WTC11 (cell line): ENCODE data around the gene C17orf50. TPM values are rescaled to one million over a fixed set of nuclear protein-coding genes. Genes with fewer than 3 reads are reported as not detected.

ENCODE experiments used
- ATAC-seq: fragments of 200-7000 bp; cut with Tn5 transposase; 2 replicates; pipeline ENCODE4 v1.10.0; 2021; ENCODE audit warnings: mild to moderate bottlenecking, moderate library complexity
- CTCF ChIA-PET: fragments of 300-600 bp; sonication (Branson Sonifier 250); formaldehyde crosslinking; loops from one replicate; lab custom pipeline; 2021; ENCODE audit warnings: antibody characterized with exemption; lab: Charles Lee
- POLR2A ChIA-PET: fragments of 350-600 bp; sonication (Branson Sonifier 250); formaldehyde crosslinking; loops from one replicate; lab custom pipeline; 2021; ENCODE audit warnings: antibody characterized with exemption; lab: Charles Lee
- DNase-seq: peaks from one replicate; pipeline ENCODE4 v3.0.0; 2021; ENCODE audit warnings: low spot score
- H3K27ac Mint-ChIP-seq: 2 replicates; pipeline ENCODE4 v1.8.0; 2021; ENCODE audit warnings: mixed read lengths
- H3K27me3 Mint-ChIP-seq: 2 replicates; pipeline ENCODE4 v1.8.0; 2021; ENCODE audit warnings: low read depth, mild to moderate bottlenecking, moderate library complexity, mixed read lengths
- H3K36me3 Mint-ChIP-seq: 2 replicates; pipeline ENCODE4 v1.8.0; 2021; ENCODE audit warnings: mixed read lengths
- H3K4me1 Mint-ChIP-seq: 2 replicates; pipeline ENCODE4 v1.8.0; 2022; ENCODE audit warnings: mixed read lengths
- H3K4me3 Mint-ChIP-seq: 2 replicates; pipeline ENCODE4 v1.8.0; 2021; ENCODE audit warnings: mild to moderate bottlenecking, moderate library complexity, mixed read lengths
- H3K9me3 Mint-ChIP-seq: 2 replicates; pipeline ENCODE4 v1.8.0; 2021; ENCODE audit warnings: mixed read lengths
- ARID4B ChIP-seq: sonication (generic); formaldehyde crosslinking; IDR thresholded peaks from 2 replicates; pipeline ENCODE4 v1.8.0; 2023; ENCODE audit warnings: missing genetic modification reagents, mild to moderate bottlenecking, borderline replicate concordance
- ATF6 ChIP-seq: sonication (generic); formaldehyde crosslinking; IDR thresholded peaks from 2 replicates; pipeline ENCODE4 v1.8.1; 2023; ENCODE audit warnings: mild to moderate bottlenecking, missing genetic modification reagents
- CREB1 ChIP-seq: sonication (generic); formaldehyde crosslinking; IDR thresholded peaks from 2 replicates; pipeline ENCODE4 v1.8.0; 2023; ENCODE audit warnings: mild to moderate bottlenecking, missing genetic modification reagents
- E2F1 ChIP-seq: sonication (generic); formaldehyde crosslinking; IDR thresholded peaks from 2 replicates; pipeline ENCODE4 v1.8.0; 2022; ENCODE audit warnings: mild to moderate bottlenecking, missing genetic modification reagents
- HMGA2 ChIP-seq: fragments of 250-450 bp; sonication (Bioruptor Pico); IDR thresholded peaks from 2 replicates; pipeline ENCODE4 v1.4.0; 2021; ENCODE audit warnings: mild to moderate bottlenecking, moderate library complexity
- KAT7 ChIP-seq: sonication (generic); formaldehyde crosslinking; IDR thresholded peaks from 2 replicates; pipeline ENCODE4 v1.8.1; 2023; ENCODE audit warnings: missing genetic modification reagents, mild to moderate bottlenecking, borderline replicate concordance
- MYBL2 ChIP-seq: sonication (generic); formaldehyde crosslinking; IDR thresholded peaks from 2 replicates; pipeline ENCODE4 v1.8.1; 2023; ENCODE audit warnings: mild to moderate bottlenecking, moderate library complexity, missing genetic modification reagents
- NFYB ChIP-seq: sonication (generic); formaldehyde crosslinking; conservative IDR thresholded peaks from 2 replicates; pipeline ENCODE4 v1.8.0; 2022; ENCODE audit warnings: low read depth, missing genetic modification reagents
- PREB ChIP-seq: sonication (generic); formaldehyde crosslinking; IDR thresholded peaks from 2 replicates; pipeline ENCODE4 v1.8.1; 2022; ENCODE audit warnings: mild to moderate bottlenecking, missing genetic modification reagents, moderate library complexity, borderline replicate concordance
- PRRX2 ChIP-seq: fragments of 250-450 bp; sonication (Bioruptor Pico); IDR thresholded peaks from 2 replicates; pipeline ENCODE4 v1.8.0; 2021; ENCODE audit warnings: mild to moderate bottlenecking
- RELA ChIP-seq: sonication (generic); formaldehyde crosslinking; IDR thresholded peaks from 2 replicates; pipeline ENCODE4 v1.8.1; 2022; ENCODE audit warnings: missing genetic modification reagents, mild to moderate bottlenecking, borderline replicate concordance
- SOX15 ChIP-seq: fragments of 250-450 bp; sonication (Bioruptor Pico); IDR thresholded peaks from 2 replicates; pipeline ENCODE4 v1.9.0; 2021; ENCODE audit warnings: mild to moderate bottlenecking
- SP1 ChIP-seq: sonication (generic); formaldehyde crosslinking; conservative IDR thresholded peaks from 2 replicates; pipeline ENCODE4 v1.8.1; 2022; ENCODE audit warnings: missing genetic modification reagents
- STAT6 ChIP-seq: sonication (generic); formaldehyde crosslinking; conservative IDR thresholded peaks from 2 replicates; pipeline ENCODE4 v1.8.1; 2023; ENCODE audit warnings: mild to moderate bottlenecking, low read depth, missing genetic modification reagents, moderate library complexity
- USF1 ChIP-seq: sonication (generic); formaldehyde crosslinking; IDR thresholded peaks from 2 replicates; pipeline ENCODE4 v1.8.0; 2022; ENCODE audit warnings: mild to moderate bottlenecking, missing genetic modification reagents
- ZBTB21 ChIP-seq: sonication (generic); formaldehyde crosslinking; IDR thresholded peaks from 2 replicates; pipeline ENCODE4 v1.8.1; 2023; ENCODE audit warnings: mild to moderate bottlenecking, missing genetic modification reagents, borderline replicate concordance
- ZNF317 ChIP-seq: sonication (generic); formaldehyde crosslinking; IDR thresholded peaks from 2 replicates; pipeline ENCODE4 v1.8.1; 2023; ENCODE audit warnings: low read depth, mild to moderate bottlenecking, moderate library complexity, missing genetic modification reagents, borderline replicate concordance
- ZNF512 ChIP-seq: sonication (generic); formaldehyde crosslinking; IDR thresholded peaks from 2 replicates; pipeline ENCODE4 v1.8.1; 2022; ENCODE audit warnings: missing genetic modification reagents, borderline replicate concordance
- total RNA-seq: library from RNA; stranded (reverse); gene quantifications from 3 replicates; pipeline ENCODE4 v1.2.3, GENCODE V29; 2021

C17orf50 gene
- total RNA-seq, 1 experiment from 2014 or later: 0.35 TPM

GRCh38 chr17:35734396-35734795, 26.3 kb upstream of the C17orf50 start:
- ChIA-PET CTCF (no interaction called here), POLR2A (no interaction called here)
- DNase-seq (no peak), ATAC-seq (no peak)
- Mint-ChIP-seq H3K9me3 (no peaks in the 10 kb centered on the region), H3K27me3 (peaks cover 25% of the 10 kb centered on the region)
- TF ChIP-seq ZNF512 (CRISPR knock-in tag) (no peak), HMGA2 (no peak), RELA (no peak), ARID4B (CRISPR knock-in tag) (no peak), CREB1 (CRISPR knock-in tag) (no peak), KAT7 (no peak), PRRX2 (CRISPR knock-in tag) (no peak), ZBTB21 (CRISPR knock-in tag) (no peak), PREB (no peak), E2F1 (no peak), MYBL2 (CRISPR knock-in tag) (no peak), ATF6 (CRISPR knock-in tag) (no peak), ZNF317 (no peak), USF1 (no peak), STAT6 (CRISPR knock-in tag) (no peak), SOX15 (CRISPR knock-in tag) (no peak), NFYB (CRISPR knock-in tag) (no peak), SP1 (CRISPR knock-in tag) (no peak)
- TF ChIP-seq, all 79 proteins: peak for 0
- no peaks in the 10 kb centered on the region for H3K36me3 Mint-ChIP-seq
- H3K27ac Mint-ChIP-seq: no peak overlapping the region
- no peak overlapping the region for H3K4me3 Mint-ChIP-seq
- peaks cover 19% of the 10 kb centered on the region for H3K4me1 Mint-ChIP-seq
